ENCODE measurements around the gene PIEZO1. TPM values are rescaled to one million over a fixed set of nuclear protein-coding genes. Genes with fewer than 3 reads are reported as not detected.

The PIEZO1 gene
- total RNA-seq, 1 experiment from 2014 or later: 71.1 TPM

- Histone ChIP-seq H3K23me2 (ENCODE audit: insufficient read length, low read depth, low read length, poor library complexity, severe bottlenecking) (no peaks in the 10 kb centered on the region), H4K91ac (ENCODE audit: insufficient read length, low read depth, low read length) (no peak overlapping the region), H2AFZ (ENCODE audit: low read length) (no peak overlapping the region), H3K79me1 (ENCODE audit: insufficient read depth, low read depth, low read length, poor library complexity, severe bottlenecking) (no peaks in the 10 kb centered on the region), H3T11ph (ENCODE audit: low read length) (no peak overlapping the region), H3K56ac (ENCODE audit: insufficient read length, low read depth, low read length) (no peak overlapping the region), H2BK20ac (ENCODE audit: low read depth, low read length, poor library complexity, severe bottlenecking) (no peak overlapping the region), H3K79me2 (ENCODE audit: insufficient read depth, low read length) (no peaks in the 10 kb centered on the region), H3K27me3 (ENCODE audit: insufficient read depth, low read length) (no peaks in the 10 kb centered on the region), H4K5ac (ENCODE audit: insufficient read length, low read depth, low read length) (no peak overlapping the region), H3K18ac (ENCODE audit: insufficient read length, low read depth, low read length) (no peak overlapping the region), H2BK5ac (ENCODE audit: insufficient read length, low read length) (no peak overlapping the region), H3K14ac (ENCODE audit: insufficient read depth, low read length) (no peak overlapping the region), H3K23ac (ENCODE audit: insufficient read length, low read depth, low read length) (no peak overlapping the region), H3K27ac (ENCODE audit: insufficient read length, low read depth, low read length) (no peak overlapping the region), H3K4ac (ENCODE audit: low read depth, low read length) (no peak overlapping the region), H3K9ac (ENCODE audit: extremely low read depth, insufficient read length, low read length) (no peak overlapping the region), H2BK12ac (ENCODE audit: insufficient read length, low read depth, low read length) (no peak overlapping the region), H2AK5ac (ENCODE audit: insufficient read length, low read length) (no peak overlapping the region), H3K9me3 (ENCODE audit: control insufficient read depth, low read depth, low read length) (no peaks in the 10 kb centered on the region), H3K4me2 (ENCODE audit: insufficient read depth, insufficient read length, low read length) (no peak overlapping the region), H2BK15ac (ENCODE audit: low read depth, low read length) (no peak overlapping the region), H4K20me1 (ENCODE audit: control insufficient read depth, insufficient read depth, insufficient read length) (no peaks in the 10 kb centered on the region), H3K4me1 (ENCODE audit: insufficient read depth, low read length) (no peaks in the 10 kb centered on the region), H2BK120ac (ENCODE audit: low read depth, low read length, poor library complexity, severe bottlenecking) (no peak overlapping the region), H4K8ac (replicated peaks; ENCODE audit: insufficient read length, low read depth, low read length) (no peak overlapping the region)
- no peak for TF ChIP-seq CTCF (conservative IDR thresholded peaks at IDR 0.05)
- Mint-ChIP-seq H3K9me3 (no peaks in the 10 kb centered on the region), H3K27ac (no peak overlapping the region; a peak in 2 of 7 replicates), H3K4me1 (peaks cover 6 to 7% of the 10 kb centered on the region in 2 experiments), H3K36me3 (ENCODE audit: insufficient read depth in 1 of 3, low read depth in 3 of 3) (peaks cover 0 to 9% (median 2%) of the 10 kb centered on the region in 3 experiments; a peak in 2 of 7 replicates), H3K4me3 (no peak overlapping the region), H3K27me3 (ENCODE audit: low read depth) (no peaks in the 10 kb centered on the region)
- no peak for DNase-seq
- no CpG with 5 or more reads among the region's 22 CpGs for WGBS (ENCODE audit: extremely low coverage, insufficient read length, low lambda C conversion rate)
Observed at GRCh38 chr16:88676502-88677242, 108.3 kb downstream of the PIEZO1 start.
